Activated naive CD8-positive, alpha-beta T cell treated with anti-CD3 and anti-CD28 coated beads, Interleukin-2, amount 50 U/mL, for 16 hours (primary cell): ENCODE measurements around the gene ARHGAP15.

Experiments
- DNase-seq: peaks from one replicate; pipeline ENCODE4 v3.0.0-alpha.2; 2020; ENCODE audit warnings: low read depth, low spot score

The ARHGAP15 gene

DNA sequence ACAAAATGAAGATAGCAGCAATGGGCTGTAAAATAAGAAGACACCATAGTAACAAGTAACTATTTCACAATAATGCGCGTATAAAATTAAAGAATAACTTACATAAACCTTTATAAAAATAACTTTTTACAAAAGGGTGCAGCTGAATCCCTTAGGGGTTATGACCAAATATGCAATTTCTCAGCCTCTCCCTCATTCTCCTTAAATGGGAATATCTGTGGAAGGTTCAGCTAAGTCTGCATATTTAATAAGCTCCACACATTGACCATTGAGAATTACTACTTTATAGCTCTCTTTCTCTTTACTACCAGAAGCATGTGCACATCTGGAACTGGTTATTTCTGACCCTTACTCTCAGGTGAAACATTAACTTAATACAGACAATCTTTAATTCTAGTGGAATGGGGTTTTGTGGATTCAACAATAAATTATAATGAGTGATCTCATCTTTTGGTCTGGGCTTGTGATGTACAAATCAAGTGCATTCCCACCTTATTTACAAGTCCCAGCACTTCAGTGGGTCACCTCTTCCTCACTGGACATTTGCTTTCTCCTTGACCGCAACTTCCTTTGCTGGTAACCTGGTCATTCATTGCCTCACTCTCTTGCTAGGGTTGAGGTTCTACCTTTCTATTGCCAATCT is 15.7 kb downstream of the ARHGAP15 start:
- no peak for DNase-seq

DNA sequence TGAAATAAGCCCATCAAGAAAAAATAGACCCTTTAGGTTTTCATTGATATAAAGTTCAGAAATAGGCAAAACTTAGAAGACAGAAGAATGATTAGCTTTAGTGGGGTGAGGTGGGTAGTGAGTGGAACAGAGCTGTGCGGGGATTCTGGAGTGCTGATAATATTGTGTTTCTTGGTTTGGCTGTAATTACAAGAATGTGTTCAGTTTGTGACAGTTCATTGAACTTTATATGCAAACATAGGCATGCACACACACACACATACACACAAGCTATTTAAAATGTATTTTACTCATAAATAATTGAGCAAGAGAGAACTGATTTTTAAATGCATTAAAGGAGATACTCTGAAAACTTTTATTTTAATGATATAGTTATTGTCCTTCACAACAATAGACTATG is 17.1 kb downstream of the ARHGAP15 start:
- DNase-seq: no peak

DNA sequence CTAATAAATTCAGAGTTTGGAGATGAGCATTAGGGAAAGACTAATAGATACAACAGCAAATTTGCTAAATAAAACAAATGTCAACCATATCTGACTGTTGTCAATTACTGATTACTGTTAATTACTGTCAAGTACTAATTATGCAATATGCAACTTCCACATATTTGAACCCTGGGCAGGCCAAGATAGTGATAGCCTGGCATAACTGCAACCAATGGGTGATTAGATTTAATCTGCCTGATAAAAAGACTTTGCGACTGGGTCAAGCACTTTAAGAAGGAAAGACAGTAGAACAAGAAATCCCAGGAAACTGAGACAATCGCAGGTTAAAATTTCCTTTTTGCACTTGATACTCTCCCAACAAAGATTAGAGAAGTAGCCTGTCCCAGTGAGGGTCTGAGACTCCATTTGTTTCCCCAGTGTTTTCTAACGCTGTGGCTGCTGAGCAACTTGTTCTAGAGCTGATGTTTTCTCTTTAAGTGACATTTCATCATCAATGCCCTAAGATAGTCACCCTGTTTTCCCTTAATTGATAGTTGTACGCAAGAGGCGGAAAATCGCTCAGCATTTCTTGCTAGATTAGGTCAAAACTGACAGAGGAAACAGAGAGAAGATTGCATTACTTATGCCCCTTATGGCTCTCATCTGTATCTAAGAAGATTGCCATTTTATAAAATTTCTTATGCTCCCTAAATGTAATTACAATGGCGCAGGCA is 17.8 kb downstream of the ARHGAP15 start:
- DNase-seq: no peak

DNA sequence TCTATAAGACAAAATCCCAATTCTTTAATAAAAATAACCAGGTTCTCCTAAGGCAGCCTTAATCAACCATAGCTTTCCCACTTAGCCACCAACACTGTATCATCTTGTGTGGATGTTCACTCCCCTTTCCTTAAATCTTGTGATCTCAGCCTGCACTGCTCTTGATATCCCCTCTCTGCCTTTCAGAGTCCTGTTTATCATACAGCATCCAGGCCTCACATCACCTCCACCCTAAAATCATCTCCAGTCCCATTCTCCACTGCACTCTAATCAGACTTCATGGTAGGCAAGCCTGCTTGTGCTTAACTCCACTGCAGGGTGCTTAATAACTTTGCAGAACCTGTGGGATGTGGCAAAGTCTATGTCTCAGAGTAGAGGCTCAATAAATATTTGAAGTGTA is 18.8 kb downstream of the ARHGAP15 start:
- DNase-seq: no peak

DNA sequence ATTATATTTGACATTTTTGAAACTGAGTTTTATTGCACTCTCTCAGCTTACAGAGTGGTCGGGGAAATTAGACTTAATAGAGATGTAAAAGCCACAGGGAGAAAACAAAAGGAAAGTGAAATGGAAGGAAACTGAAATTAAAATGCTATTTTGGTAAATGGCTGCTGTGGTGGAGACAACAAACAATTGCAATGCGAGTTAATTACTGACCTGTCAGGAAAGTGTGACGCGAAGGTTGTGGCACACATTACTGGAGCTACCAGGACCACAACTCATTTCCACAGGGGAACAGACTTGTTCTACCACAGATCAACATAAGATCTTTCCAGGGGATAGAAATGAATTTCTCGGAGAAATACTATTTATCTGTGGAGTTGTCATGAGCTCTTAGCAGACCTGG is 19.5 kb downstream of the ARHGAP15 start:
- no peak for DNase-seq

DNA sequence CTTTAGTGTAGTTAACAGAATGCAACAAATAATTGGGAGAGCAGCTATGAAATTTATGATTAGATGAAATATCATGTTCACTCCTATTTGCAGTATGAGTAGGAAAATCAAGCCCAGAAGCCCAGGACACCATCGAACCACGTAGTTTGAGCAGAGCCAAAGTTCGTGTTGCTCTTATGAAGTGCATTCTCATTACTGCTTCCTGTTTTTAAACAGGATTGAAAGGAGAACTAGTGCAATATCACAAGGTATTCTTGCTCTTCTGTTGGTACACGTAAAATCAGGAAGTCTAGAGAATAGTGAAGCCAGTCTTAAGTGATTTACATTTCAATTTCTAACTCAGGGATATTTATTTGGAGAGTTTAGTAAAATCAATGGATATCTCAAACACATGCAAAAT is 21.1 kb downstream of the ARHGAP15 start:
- no peak for DNase-seq

DNA sequence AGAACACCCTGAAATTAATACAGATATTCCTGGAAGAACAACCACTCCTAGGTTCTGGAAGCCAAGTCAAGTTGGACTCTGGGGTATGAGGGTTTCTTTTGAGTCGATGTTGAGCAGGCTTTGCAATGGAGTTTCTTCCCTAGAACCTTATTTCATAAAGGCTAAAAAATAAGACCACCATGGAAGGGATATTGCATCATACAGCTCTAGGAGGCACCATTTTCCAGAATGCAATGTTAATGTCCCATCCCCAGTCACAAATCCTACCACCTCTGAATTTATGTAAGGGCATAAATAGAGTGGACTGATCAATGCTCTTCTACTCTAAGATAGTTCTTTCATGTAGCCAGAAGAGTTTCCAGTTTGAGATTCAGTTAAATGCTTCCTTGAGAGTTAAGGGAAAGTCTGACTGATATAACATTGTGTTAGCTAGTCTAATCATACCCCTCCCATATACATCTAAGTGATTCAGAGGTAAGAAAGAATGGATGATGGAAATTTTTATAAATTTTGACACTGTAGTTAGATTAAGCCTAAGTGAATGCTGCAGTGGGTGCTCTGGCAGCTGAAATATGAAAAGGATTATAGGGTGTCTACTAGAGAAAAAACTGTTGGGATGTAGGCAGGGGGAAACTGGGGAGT is 22.0 kb downstream of the ARHGAP15 start:
- DNase-seq: no peak

DNA sequence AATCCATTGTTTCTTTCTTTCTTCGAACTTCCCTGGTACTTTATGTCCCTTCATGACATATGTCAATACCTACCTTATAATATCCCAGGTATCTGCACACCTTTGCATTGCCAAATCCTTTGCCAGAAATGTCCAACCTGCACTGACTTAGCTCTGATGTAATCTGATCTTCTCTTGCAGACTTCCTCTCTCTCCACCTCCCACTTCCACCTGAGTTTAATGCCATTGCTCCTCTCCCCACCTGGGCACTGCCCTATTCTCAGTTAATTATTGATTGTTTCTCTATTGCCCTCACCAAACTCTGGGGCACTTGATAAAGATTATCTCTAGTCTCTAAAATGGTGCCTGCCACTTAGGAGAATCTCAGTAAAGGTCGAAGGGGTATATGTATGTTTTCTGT is 23.0 kb downstream of the ARHGAP15 start:
- no peak for DNase-seq

DNA sequence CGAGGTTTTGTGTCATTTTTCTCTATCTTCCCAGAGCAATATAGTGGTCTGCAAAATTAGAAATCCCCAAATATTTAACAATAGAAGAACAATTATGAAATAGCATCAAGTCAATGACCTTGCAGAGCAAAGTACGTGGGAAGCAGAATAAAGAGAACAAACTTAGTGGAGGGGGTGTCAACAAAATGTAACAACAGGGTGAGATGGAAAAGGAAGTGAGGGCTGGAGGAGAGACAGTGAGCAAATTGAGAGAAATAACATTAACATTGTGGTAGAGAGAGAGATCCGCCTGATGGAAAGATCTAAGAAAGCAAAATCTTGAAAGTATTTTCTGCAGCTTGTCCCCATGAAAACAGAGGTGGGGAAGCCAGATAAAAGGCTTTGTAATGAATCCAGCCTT is 23.4 kb downstream of the ARHGAP15 start:
- no peak for DNase-seq

DNA sequence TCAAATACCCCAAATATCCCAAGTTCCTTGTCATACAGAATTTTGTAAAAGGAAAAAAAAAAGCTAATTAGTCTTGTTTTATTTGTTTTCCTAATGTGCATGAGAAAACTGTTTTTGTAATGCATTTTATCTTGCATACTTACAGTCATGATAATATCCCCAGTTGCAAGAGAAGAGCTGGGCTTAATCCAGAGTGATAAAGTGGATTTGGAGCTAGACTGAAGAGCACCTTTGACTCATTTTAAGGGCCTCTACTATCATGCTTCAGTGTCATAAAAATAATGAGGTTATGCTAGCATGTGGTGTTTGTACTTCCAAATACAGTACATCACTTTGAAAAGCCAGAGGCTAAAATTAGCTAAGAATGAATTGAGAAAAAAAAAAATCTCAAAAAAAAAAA is 26.4 kb downstream of the ARHGAP15 start:
- no peak for DNase-seq

DNA sequence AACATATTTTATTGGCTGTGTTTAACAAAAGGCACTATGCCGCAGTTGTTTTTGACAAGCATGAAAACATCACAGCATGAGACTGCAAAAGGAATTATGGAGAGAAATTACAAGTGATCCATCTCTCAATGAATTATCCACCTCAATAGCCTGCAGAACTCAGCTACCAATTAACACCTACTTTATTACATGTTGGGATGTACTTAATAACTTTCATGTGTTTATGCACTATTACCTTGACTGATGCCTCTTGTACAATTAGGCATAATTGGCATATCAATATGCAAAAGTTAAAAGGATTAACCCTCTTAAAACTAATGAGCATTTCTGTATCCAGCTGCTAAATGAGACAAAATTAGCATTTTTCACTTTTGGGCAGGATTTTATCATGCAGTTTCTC is 27.8 kb downstream of the ARHGAP15 start:
- no peak for DNase-seq

DNA sequence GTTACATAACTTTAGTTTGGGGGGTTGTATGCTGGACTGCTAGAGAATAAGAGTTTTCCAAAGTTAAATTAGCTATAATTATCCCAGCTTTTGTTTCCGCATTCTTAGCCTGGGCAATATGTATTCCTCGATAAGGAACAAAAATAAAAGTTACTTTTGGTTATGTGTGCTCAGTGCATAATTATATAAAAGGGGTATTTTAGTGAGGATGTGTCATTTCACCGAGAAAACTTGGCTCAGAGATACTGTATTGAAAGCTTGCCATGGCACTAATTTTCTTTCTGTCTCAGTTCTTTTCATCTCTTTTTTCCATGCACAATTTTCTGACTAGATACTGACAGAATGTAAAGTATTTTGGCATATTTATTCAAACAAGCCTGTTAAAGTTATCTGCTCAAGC is 28.2 kb downstream of the ARHGAP15 start:
- no peak for DNase-seq

DNA sequence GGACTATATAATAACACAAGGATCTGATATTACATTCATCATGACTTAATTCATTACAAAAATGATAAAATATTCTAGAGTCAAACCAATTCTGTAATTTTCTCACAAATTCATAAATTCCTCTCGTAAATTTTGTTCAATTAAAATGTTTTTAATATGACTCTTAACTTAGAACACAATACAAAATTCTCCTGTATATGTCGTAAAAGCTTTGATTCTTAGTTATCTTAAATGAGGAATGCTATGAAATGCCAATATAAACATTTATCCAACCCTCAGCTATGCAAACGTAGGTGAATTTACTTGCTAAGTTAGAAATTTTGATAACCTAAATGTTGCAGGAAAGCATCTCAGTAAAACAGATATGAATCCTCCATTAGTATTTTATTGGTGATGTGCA is 28.9 kb downstream of the ARHGAP15 start:
- no peak for DNase-seq

DNA sequence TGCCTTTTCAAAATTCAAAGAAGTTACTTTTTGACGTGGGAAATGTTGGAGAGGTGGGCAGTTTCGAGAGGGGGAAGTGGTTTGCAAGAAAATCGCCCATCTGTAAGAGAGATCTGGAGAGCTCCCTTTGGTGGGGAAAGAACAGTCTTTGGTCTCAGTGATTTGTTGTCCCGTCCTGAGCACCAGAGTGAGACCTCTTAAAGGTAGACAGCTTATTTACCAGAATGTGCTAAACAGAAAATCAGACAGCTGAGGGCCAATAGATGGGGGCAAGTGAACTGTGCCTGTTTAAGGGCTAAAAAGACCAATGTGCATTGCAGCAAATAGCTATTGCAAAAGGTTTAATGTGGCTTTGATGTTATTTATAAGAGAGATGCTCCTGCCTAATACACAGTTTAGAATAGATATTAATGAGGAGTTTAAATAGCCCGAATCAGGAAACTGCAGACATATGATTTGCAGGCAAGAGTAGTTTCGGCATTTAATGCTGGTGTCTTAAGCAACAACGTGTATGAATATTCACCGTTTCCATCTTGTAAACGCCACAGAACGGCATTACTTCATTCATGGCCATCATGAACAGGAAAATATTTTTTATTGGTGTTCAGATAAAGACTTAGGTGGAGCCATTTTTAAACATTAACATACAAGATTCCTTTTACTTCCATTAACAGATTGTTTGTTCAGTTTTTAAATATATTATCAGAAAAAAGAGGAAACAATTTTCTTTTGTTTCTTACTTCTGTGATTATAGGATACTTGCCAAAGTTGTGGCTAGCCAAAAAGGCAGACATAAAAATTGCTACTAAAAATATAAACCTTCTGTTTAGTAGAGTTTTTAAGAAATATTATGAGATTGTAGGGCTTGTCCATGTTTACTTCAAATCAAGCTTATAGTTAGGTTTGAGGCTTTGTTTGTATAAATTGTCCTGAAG is 29.6 kb downstream of the ARHGAP15 start:
- DNase-seq: no peak

DNA sequence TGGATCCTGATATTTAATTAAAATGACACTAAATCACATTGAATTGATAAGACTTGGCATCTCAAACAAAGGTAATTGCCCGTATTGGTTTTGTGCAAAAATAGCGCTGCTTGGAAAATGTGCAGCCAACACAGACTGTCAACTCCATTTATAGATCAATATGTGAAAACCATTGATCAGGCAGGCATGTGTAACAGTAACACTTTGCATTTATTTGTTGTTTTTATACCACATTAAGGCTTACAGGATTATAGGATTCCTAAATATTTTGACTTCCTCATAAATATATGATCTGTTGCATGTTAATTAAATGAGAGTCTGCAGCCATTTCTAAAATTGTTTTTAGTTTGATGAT is 30.2 kb downstream of the ARHGAP15 start:
- DNase-seq: no peak

DNA sequence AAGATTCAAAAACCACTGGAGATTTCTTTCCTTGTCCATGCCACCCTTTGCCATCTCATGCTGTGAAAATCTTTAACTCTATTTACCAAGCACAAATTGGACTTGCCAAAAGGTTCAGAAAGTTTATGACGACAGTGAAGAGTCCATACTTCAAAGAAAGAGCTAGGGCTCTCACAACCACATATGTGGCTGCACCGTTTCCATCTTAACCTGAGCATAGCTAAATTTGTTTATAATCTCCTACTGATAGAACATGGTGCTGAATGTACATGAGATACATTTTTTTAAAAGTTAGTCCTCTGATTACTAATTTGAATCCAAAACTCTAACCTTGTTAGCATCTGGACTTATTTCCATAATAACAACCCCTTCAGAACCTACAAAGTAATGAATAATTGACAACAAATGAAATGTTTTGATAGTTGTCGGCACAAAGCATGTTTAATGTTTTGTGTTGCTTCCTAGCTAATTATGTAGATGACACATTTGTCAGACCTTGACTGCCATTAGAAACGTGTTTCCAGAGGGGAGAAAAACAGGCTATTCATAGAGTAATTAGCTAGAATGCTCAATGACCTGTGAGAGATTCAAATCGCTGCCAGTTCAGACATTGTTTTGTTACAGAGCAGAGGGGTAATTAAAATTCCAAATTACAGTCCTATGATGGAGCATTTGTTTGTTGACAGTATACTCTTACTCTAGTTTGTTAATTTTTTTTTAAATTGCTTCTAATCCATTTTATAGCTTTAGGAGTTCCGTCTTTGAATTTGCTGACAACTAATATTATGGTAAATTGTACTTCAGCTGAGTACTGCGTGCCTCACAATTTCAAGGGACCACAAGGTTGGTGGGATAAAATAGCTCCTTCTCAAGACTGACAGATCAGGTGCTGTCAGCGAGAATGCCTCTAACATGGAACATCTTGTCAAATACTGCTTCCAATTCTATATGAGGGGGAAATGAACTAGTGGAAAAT is 31.8 kb downstream of the ARHGAP15 start:
- DNase-seq: no peak

DNA sequence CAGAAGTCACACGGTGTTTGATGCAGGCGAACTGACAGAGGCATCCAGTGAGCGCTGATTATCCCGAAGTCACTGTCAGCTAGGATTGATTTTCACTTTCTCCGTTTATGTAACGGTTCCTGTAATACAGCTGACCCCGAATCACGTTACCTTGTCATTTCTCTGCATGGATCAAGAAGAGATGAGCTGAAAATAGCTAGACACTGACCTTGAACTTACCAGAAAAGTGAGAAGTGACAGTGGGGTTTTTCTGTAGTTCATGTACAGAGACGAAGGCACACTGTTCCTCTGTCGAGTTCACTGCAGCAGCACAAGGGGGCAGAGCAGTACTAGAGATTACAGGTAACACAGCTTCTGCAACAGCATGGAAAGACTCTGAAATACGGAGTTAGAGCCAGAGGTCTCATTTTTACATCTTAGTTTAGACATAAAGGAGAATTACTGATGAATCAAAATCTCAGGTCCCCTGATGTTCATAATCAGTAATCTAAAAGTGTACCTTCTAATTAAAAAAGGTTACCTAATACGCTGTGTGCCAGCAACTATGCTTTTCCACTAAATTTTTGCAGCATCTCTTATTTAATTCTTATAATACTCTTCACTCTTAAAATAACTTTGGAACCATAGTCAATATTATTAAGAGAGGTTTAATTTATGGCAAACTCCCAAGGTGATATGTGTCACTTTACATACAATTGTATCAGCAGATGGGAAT is 33.1 kb downstream of the ARHGAP15 start:
- DNase-seq: peak; percentile 7

DNA sequence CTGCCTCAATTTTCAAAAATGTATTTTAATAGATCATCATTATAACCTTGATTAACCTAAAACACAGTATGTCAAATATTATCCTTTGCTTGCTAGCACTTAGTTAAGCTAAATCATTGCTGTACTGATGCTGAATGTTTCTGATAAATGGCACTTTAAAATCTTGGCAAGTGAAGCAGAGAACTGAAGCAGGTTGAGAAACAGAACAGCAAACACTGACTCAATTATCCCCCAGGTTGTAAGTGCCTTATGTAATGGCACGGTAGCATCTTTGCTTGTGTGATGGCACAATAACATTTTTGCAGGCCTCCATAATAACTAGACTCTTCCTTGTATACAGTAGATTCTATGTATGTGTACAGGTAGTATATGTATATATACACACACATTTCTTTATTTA is 33.8 kb downstream of the ARHGAP15 start:
- no peak for DNase-seq

DNA sequence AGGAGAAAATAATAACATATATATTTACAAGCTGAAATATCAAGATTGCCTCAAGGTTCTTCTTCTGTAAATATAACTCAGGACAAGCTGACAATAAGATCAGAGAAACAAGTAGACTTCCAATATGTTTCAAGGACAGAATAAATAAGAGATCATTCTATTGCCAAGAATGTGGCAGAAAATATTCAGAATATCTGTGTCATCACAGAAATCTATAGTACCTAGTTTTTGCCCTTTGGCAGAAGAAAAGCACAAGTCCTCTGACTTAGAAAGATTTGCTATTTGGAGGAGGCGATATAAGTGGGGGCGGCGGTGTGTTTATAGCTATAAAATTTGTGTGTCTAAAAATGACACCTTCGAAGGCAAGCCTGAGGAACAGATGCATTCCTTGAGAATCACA is 34.3 kb downstream of the ARHGAP15 start:
- DNase-seq: no peak

DNA sequence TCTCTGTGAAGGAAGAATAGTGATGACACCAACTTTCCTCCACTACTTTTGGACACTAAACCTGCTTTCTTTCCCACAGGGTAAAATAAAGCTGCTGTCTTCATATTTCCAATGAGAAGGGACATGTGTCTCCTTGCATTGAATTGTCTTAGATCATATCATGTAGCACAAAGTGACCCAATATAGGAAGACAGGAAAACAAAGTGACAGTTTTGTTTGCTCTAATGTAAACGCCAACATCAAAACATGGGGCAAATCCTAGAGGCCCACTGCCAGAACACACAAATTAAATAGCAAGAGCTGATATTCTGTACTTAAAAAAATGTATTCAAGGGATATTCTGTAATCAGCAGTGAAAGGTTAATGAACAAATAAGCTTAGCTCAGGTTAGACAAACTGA is 36.1 kb downstream of the ARHGAP15 start:
- DNase-seq: no peak
